H1 (cell line): ENCODE results near the gene OPRD1.

Experiments
- ASH2L ChIP-seq: fragments of 200-600, 300-600 bp; sonication (generic); IDR thresholded peaks from one replicate; pipeline ENCODE4 v1.7.1; 2017; ENCODE audit warnings: low read length
- ATF3 ChIP-seq: IDR thresholded peaks from 2 replicates; pipeline ENCODE4 v1.6.1; 2011; ENCODE audit warnings: low read depth, mild to moderate bottlenecking, low read length; ENCODE audit not compliant: insufficient read depth
- POLR2A ChIP-seq, 2 experiments: IDR thresholded peaks; 1 replicate in 1 of 2; 2 replicates in 1 of 2; pipeline ENCODE4 v1.6.1; 2011; ENCODE audit warnings: low read depth in 2 of 2, low read length in 2 of 2, mild to moderate bottlenecking in 2 of 2; ENCODE audit errors: control extremely low read depth in 1 of 2
- RAD21 ChIP-seq, 2 experiments: IDR thresholded peaks in 1 of 2; conservative IDR thresholded peaks in 1 of 2; 2 replicates each; pipeline ENCODE4 v1.6.1; 2011; ENCODE audit warnings: low read depth in 2 of 2, low read length in 2 of 2, improper control_type of control experiment in 1 of 2, inconsistent platforms in 1 of 2, mild to moderate bottlenecking in 1 of 2, moderate library complexity in 1 of 2
- SIN3A ChIP-seq, 2 experiments: IDR thresholded peaks in 1 of 2; conservative IDR thresholded peaks in 1 of 2; 2 replicates each; pipeline ENCODE4 v1.6.1; 2011 to 2012; ENCODE audit warnings: low read length in 2 of 2, improper control_type of control experiment in 1 of 2, low read depth in 1 of 2, mild to moderate bottlenecking in 1 of 2
- SP1 ChIP-seq: IDR thresholded peaks from 2 replicates; pipeline ENCODE4 v1.6.1; 2011; ENCODE audit warnings: low read depth, low read length
- TF ChIP-seq, protein P1 (sequence below), 3 experiments: IDR thresholded peaks; 1 replicate in 2 of 3; 2 replicates in 1 of 3; pipeline versions ENCODE4 v1.5.1 to v1.6.1; 2011; ENCODE audit warnings: low read length in 3 of 3, mild to moderate bottlenecking in 3 of 3, inconsistent platforms in 2 of 3, low read depth in 1 of 3, moderate library complexity in 1 of 3; ENCODE audit not compliant: insufficient read depth in 1 of 3; ENCODE audit errors: control extremely low read depth in 1 of 3

DNA sequence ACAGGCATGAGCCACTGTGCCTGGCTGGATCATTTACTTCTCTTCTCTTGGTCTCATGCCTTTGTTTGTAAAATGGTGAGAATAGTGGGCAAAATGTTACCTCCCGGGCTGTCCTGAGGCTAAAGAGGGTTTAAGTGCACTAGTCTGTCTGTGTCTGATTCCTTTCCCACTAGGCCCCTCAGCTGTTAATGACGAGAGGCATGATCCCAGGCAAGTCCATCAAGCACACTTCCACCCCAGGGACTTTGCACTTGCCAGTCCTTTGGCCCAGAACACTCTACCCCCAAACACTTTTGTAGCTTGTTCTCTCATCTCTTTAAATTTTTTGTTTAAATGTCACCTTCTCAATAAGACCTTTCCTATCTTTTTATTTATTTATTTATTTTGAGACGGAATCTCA is 88.6 kb downstream of the OPRD1 start:
- TF ChIP-seq POLR2A (IDR thresholded peaks at IDR 0.05; ENCODE audit: control extremely low read depth in 1 of 2, low read depth in 2 of 2, low read length in 2 of 2) (no peak), RAD21 (IDR thresholded peaks at IDR 0.05 in 1 of 2, conservative IDR thresholded peaks at IDR 0.05 in 1 of 2; ENCODE audit: low read depth in 2 of 2, low read length in 2 of 2) (no peak), SIN3A (conservative IDR thresholded peaks at IDR 0.05 in 1 of 2, IDR thresholded peaks at IDR 0.05 in 1 of 2; ENCODE audit: low read depth in 1 of 2, low read length in 2 of 2) (no peak), ATF3 (no peak), SP1 (no peak), ASH2L (no peak)
- TF ChIP-seq, protein P1, sequence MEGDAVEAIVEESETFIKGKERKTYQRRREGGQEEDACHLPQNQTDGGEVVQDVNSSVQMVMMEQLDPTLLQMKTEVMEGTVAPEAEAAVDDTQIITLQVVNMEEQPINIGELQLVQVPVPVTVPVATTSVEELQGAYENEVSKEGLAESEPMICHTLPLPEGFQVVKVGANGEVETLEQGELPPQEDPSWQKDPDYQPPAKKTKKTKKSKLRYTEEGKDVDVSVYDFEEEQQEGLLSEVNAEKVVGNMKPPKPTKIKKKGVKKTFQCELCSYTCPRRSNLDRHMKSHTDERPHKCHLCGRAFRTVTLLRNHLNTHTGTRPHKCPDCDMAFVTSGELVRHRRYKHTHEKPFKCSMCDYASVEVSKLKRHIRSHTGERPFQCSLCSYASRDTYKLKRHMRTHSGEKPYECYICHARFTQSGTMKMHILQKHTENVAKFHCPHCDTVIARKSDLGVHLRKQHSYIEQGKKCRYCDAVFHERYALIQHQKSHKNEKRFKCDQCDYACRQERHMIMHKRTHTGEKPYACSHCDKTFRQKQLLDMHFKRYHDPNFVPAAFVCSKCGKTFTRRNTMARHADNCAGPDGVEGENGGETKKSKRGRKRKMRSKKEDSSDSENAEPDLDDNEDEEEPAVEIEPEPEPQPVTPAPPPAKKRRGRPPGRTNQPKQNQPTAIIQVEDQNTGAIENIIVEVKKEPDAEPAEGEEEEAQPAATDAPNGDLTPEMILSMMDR (IDR thresholded peaks at IDR 0.05; ENCODE audit: control extremely low read depth in 1 of 3, insufficient read depth in 1 of 3, low read depth in 1 of 3, low read length in 3 of 3): no peak
